GM19467 (cell line): Measurements from ENCODE around the gene ACTN3.
"Not testable (repeated sequence)": the region's sequence is repeated elsewhere in the genome, so short reads cannot be mapped to it uniquely, and the experiment has no call there.

Source experiments
- ATAC-seq: cut with Tn5 transposase; IDR thresholded peaks from one replicate; pipeline ENCODE4 v1.9.1; 2021; ENCODE audit warnings: mild to moderate bottlenecking, moderate library complexity; ENCODE audit not compliant: unreplicated experiment

ACTN3 gene

GRCh38 chr11:66546368-66546965 is at the start of gene ACTN3:
TSS of gene ACTN3 (plus strand) at chr11:66546903. CDS start at chr11:66546938, 35 bp downstream.
- no peak for ATAC-seq

GRCh38 chr11:66497206-66497605 is 49.5 kb upstream of the ACTN3 start:
- ATAC-seq, result no peak

DNA sequence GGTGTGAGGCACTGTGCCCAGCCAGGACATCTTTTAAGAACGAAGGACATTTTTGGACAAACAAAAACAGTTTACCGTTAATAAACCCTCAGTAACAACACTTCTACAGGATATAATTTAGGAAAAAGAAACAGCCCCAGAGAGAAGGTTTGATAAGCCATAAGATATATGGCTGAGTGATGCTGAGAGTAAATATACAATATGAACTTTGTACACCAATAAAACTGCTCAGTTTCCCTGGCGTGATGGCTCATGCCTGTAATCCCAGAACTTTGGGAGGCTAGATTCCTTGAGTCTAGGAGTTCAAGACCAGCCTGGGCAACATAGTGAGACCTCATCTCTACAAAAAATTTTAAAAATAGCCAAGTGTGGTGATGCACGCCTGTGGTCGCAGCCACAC is 48.2 kb upstream of the ACTN3 start:
- no peak for ATAC-seq

GRCh38 chr11:66505276-66505816 is 41.4 kb upstream of the ACTN3 start:
- no peak for ATAC-seq

GRCh38 chr11:66509131-66509561 is 37.6 kb upstream of the ACTN3 start:
- no peak for ATAC-seq

DNA sequence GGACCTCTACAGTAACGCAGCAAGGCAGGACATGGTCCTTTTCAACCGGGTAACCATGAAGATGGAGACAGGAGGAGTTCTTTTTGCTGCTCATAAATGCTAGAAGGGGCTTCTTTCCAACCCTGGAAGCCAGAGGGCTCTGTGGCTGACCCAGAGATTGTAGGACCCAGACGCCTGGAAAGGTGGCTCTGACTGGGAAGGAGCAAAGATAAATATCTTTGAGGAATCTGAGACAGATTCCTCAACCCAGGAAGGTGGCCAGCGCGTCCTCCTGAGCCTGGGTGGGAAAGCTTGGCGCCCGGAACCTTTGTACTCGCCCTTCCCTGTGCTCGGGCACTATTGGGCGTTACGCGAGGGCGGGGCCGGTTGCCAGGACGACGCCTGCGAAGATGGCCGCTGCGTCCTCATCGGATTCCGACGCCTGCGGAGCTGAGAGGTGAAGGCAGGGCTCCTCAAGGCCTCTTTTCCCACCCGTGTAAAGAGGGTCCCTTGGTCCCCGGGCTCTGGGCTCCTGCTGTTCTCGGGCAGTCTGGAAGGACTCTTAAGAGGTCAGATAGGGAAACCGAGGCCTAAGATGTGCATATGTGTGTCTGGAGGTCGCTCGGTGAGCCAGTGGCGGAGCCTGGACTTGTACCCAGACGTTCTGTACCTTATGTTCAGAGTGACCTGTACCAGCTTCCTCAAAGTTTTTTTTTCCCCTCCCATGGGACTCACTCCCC is 36.3 kb upstream of the ACTN3 start, which contains the start of gene BBS1:
BBS1 (plus strand) TSS at position 365 of the 719 bp plus-strand sequence; CDS start at position 390, 25 bp downstream.
- ATAC-seq, result peak; percentile 82

DNA sequence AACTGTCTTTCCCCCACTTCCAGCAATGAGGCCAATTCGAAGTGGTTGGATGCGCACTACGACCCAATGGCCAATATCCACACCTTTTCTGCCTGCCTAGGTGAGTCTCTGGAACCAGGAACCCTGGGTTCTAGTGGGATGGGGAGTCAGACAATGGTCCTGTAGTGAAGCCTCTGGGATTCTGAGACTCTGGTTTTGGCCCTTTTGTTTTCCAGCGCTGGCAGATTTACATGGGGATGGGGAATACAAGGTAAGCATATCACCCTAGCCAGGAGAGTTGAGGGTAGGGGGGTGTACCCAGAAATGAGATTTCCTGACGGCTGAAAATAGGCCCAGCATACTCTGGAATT is 35.7 kb upstream of the ACTN3 start:
- ATAC-seq, result no peak

DNA sequence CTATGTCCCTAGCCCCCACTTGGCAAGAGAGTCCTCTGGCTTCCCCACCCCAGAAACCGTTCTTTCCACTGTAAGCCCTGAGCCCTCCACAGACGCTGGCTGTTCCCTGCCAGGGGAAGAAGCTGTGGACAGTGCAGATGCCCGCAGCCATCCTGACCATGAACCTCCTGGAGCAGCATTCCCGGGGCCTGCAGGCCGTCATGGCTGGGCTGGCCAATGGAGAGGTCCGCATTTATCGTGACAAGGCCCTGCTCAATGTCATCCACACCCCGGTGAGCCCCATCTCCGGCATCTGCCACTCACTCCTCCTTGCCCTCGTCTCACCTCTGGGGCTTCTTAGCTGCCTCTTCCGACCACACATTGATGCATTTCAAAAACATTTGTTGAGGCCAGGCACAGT is 23.1 kb upstream of the ACTN3 start:
- no peak for ATAC-seq

GRCh38 chr11:66524304-66525040 is 22.2 kb upstream of the ACTN3 start:
- no peak for ATAC-seq

GRCh38 chr11:66529069-66529468 is 17.6 kb upstream of the ACTN3 start:
- no peak for ATAC-seq

DNA sequence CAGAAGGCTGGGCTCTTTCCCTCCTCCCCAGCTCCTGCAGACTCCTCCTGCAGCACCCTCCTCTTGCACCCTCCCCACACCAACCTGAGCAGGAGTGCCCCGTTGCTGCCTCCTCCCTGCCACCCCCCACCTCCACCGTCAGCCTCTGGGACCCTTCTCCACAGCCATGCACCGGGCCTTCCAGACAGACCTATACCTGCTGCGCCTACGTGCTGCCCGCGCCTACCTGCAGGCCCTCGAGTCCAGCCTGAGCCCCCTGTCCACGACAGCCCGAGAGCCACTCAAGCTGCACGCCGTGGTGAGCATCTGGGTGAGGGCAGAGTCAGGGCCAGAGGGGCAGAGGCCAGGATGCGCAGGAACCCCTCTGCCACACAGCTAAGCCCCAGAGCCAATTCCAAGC is 17.0 kb upstream of the ACTN3 start:
- no peak for ATAC-seq

DNA sequence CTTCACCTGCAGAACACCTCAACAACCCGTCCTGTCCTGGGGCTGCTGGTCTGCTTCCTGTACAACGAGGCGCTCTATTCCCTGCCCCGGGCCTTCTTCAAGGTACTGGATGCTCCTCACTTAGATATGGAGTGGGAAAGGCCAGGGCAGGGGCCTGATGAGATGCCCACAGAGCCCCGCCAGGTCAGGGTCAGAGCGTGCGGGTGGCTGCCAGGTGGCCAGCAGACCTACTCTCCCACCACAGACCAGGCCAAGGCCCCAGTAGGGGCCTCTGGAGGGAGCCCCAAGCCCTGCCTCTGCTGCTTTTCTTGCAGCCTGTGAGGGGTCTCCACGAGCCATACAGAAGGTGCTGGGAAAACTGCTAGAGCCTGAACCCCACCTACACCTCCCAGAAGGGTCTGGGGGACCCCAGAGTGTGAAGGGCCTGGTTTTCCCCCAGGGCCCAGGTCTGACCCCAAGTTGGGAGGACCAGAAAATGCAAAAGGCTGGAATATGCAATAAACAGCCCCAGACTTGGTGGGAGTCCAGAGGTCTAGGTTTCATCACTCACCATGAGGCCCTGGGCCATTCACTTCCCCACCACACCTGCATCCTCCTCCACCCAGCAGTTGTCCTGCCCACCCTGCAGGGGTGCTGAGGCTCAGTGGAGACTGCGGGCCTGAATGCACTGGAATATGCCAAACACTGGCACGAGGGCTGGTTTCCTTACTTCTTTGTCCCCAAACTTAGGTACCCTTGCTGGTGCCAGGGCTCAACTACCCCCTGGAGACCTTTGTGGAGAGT is 15.6 kb upstream of the ACTN3 start:
- ATAC-seq, result no peak

GRCh38 chr11:66531841-66532240 is 14.9 kb upstream of the ACTN3 start:
- ATAC-seq, result no peak

DNA sequence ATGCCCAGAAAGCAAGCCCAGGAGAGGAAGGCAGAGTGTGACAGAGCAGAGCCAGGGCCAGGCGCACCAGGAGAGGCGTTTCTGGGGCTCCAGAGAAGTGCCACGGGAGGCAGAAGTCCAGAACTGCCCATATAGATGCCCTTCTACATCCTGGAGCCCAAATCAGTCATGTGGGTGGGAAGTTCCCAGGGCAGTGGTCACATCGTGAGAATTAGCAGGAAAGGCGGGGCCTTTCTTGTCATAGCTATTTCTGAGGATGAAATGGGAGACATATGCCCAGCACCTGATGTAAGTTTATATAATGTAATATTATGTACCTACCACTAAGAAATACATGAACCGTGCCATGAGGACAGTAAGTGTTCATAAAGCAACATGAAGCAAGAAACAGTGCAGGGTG is 13.9 kb upstream of the ACTN3 start:
- ATAC-seq, result no peak

- no peak for ATAC-seq
These were observed 7.4 kb upstream of the ACTN3 start for GRCh38 chr11:66539170-66539869.

- no peak for ATAC-seq
These were observed 6.9 kb upstream of the ACTN3 start for GRCh38 chr11:66539870-66540213.

DNA sequence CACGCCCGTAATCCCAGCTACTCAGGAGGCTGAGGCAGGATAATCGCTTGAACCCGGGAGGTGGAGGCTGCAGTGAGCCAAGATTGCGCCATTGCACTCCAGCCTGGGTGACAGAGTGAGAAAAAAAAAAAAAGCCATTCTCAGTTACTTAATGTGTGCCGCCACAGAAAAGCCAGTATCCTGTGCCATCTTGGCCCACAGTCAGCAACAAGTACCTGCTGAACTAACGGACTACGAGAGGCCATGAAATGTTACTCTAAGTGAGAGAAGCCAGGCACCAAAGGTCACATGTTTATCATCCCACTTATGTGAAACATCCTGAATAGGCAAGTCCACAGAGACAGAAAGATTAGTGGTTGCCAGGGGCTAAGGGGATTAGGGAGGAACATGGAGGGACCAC is 6.1 kb upstream of the ACTN3 start:
- not testable (repeated sequence) for ATAC-seq

DNA sequence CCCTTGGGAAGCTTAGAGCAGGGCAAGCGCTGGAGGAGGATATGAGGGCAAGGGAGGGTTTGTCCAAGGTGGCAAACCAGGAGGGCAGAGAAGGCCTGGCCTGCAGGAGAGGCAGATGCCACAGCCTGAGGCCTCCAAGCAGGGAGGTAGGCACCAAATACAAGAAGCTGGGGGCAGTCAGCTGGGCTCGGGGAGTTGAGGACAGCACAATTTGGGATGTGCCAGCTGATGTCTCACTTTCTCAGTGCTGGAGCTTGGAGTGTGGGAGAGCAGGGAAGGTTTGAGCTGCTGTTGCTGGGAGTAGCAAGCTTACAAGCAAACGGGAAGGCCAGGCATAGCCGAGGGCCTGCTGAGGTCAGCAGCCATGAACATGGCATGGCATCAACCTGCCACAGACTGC is 4.8 kb upstream of the ACTN3 start:
- no peak for ATAC-seq

DNA sequence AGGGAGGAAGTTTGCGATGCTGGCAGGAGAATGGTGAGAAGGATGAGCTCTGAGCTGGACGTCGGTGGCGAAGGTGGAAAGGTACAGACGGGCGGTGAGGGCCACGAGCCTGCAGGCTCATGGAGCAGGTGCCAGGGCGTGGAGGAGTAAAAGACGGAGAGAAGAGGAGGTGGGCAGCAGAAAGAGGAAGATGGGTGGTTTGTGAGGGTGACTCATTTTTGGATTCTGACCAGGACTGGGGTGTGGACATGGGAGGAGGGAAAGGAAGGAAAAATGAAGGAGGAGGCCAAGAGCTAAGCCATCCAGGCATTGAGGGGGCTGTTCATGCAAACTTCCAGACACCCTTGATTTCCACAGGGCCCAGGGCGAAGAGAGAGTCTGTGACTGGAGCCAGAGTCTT is 4.3 kb upstream of the ACTN3 start:
- ATAC-seq, result no peak
